Fibroblast of upper back skin (primary cell): Measurements from ENCODE around the gene VCAN.
A peak's percentile ranks its signal among the peaks of the same experiment; 100 is the strongest.

Experiments used
- DNase-seq: peaks from one replicate; pipeline ENCODE4 v3.0.0-alpha.2; 2013

VCAN gene

GRCh38 chr5:83503662-83504061, 32.1 kb downstream of the VCAN start:
- DNase-seq = peak; percentile 36

- DNase-seq = no peak
Observed at GRCh38 chr5:83507431-83507830, 35.9 kb downstream of the VCAN start.

DNA sequence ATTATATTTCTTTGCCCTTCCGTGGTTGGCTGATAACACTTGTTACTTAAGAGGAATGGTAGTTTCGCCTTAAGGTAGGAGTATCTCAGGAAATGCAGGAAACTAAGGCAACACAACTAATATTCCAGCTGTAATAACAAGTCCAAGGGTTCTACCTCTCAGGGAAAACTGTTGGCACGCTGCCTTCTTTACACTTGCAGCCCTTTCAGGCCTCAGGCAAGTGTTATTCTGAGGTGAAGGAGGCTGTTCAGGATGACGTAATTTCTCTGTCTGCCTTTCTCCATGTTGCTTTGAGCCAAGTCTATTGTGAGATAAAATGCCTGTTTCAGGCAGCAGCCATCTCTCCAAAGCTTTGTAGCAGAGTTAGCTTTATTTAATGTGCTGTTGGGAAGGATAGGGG, 38.0 kb downstream of the VCAN start:
- DNase-seq = peak; percentile 71

- DNase-seq = peak; percentile 58
Observed at GRCh38 chr5:83510260-83510659, 38.7 kb downstream of the VCAN start.

DNA sequence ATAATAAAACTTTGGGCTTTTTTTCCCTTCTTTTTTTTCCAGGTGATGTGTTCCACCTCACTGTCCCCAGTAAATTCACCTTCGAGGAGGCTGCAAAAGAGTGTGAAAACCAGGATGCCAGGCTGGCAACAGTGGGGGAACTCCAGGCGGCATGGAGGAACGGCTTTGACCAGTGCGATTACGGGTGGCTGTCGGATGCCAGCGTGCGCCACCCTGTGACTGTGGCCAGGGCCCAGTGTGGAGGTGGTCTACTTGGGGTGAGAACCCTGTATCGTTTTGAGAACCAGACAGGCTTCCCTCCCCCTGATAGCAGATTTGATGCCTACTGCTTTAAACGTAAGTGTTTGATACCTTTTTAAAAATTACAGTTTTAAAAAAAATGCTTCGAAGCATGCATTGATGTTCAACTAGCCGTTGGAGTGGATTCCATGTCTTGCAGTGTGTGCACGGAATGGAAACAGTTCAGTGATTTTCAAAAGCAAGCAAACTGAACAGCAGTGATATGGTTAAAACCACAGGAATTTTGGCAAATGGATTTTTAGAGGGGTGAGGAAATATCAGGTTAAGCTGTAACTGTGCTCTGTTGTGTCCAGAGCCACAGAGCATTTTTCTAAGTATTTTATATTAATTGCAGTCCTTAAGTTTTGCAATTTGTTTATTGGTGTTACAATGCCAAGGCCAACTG, 40.7 kb downstream of the VCAN start:
- peak; percentile 78 for DNase-seq

DNA sequence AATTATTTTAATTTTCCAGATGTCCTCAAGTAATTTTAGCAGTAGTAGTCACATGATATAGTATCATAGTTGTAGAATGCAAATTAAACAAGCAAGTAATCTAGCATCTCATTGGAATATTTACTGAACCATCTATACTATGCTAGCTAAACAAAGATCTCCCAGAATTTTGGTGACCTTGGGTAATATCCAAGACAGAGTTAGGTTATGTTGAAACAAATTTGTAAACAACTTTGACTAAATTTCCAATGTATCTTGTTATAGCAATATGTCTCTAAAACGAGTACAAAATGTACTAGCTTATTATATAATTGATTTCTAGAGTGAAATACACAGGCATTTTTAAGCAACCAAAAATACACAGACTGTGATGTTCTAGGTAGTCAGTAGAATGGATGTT, 41.5 kb downstream of the VCAN start:
- DNase-seq = no peak

- DNase-seq = no peak
Observed at GRCh38 chr5:83513491-83513890, 41.9 kb downstream of the VCAN start.

GRCh38 chr5:83516377-83516776, 44.8 kb downstream of the VCAN start:
- peak; percentile 87 for DNase-seq

- peak; percentile 61 for DNase-seq
Observed at GRCh38 chr5:83517072-83517687, 45.6 kb downstream of the VCAN start.

GRCh38 chr5:83517688-83518085, 46.1 kb downstream of the VCAN start:
- no peak for DNase-seq

DNA sequence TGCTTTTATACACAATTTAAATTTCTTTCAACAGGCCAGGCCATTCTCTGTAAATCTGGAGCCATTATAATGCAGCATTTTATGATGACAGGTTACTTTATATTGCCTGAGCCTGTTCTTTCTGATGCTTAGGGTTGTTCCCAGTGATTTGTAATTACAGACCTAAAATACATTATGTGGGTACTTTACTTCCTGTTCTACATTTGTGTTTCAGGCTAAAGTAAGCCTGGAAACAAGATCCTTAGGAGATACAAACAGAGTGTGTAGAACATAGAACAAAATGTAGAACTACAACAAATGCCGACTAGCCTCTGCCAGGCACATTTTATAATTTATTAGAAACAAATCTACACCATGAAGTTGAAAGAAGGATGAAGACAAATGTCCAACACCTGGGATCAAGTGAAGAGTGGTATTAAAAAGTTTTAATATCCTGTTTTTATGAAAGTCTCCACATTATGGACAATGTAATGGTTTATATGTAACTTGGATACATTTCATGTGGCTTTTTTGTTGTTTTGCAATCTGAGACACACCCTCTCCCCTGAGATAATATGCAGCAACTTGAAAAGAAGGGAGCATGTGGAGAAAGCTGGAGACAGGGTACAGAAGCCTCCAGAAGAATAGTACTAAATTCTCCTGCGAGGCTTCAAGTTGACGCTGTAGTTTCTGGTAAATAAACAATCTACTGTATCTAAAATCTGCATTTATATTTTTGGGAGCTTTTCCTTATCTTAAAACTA, 46.9 kb downstream of the VCAN start:
- DNase-seq = no peak

GRCh38 chr5:83522446-83522845, 50.9 kb downstream of the VCAN start:
- no peak for DNase-seq

DNA sequence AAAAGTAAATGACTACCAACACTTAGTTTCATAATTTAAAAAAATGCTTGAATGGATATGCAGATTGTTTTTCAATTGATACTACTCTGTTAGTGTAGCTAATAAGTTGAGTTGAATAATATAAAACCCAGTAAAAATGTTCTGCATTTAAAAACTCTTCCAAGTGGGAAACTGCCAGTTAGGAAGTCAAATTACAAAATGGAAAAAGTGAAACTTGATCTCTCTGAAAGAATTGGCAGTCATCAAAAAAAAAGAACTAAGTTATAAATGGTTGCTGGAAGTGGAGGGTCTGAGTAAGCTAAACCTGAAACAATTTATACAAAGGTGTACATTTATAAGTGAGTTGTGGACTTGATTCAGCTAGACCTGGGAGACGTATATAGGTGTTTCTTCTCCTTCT, 52.4 kb downstream of the VCAN start:
- DNase-seq = peak; percentile 31

GRCh38 chr5:83524345-83524744, 52.8 kb downstream of the VCAN start:
- DNase-seq = no peak

GRCh38 chr5:83524991-83525390, 53.4 kb downstream of the VCAN start:
- no peak for DNase-seq

GRCh38 chr5:83526289-83526688, 54.7 kb downstream of the VCAN start:
- no peak for DNase-seq

GRCh38 chr5:83527221-83527620, 55.7 kb downstream of the VCAN start:
- no peak for DNase-seq

DNA sequence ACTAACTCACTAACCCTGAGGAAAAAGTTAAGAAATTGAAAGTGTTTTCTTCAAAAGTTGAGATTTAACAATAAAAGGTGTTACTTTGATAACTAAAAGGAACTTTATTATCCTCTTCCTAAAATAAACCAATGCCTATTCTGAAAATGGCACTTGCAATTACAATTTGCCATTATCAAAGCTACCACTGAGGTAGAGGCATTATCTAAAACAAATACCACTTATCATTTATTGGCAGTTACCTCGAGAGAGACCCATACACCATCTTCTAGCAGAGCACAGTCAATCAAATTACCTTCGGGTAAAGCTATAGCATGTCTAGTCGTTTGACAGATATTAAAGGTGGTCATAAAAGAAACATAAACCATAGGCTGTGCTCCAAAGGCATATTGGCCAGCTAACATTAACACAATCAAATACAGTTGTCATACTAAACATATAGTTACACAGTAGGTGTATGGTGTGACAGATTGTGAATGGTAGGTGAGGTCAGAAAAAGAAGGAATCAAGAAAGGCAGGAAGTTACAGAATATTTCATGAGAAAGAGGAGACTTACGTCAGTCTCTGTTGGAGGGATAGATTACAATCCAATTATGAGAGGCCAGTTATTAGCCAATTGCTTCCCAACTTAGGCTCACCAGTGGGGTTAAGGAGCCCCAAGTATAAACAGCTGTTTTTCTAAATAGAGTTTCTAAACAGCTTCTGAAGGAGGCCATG, 56.3 kb downstream of the VCAN start:
- no peak for DNase-seq

DNA sequence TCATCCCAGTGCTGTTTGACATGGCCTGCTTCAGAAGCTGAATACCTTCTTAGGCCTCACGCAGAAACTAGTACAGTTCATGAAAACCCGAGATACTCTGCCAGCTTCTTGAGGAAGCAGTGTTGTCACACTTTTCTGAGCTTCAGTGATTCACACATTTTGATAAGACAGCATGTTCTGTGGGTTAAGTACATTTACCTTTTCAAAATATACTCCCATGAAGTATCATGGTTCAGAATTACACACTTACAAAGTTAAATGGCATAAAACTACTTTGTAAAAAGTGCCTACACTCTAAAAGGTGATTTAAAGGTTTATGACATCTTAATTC, 56.9 kb downstream of the VCAN start:
- no peak for DNase-seq

GRCh38 chr5:83530193-83530592, 58.6 kb downstream of the VCAN start:
- DNase-seq = peak; percentile 76

- DNase-seq = no peak
Observed at GRCh38 chr5:83531661-83532060, 60.1 kb downstream of the VCAN start.

GRCh38 chr5:83538786-83539462, 67.4 kb downstream of the VCAN start:
- no peak for DNase-seq

- no peak for DNase-seq
Observed at GRCh38 chr5:83539463-83539790, 67.9 kb downstream of the VCAN start.
